SU-DHL-6 (cell line): ENCODE measurements around the gene EDEM3.
"Not testable (repeated sequence)": the region's sequence is repeated elsewhere in the genome, so short reads cannot be mapped to it uniquely, and the experiment has no call there.

Experiments
- H2AFZ ChIP-seq: fragments of 200-600 bp; sonication (generic); 2 replicates; pipeline ENCODE4 v1.6.1; 2014; ENCODE audit warnings: low read depth, mild to moderate bottlenecking, moderate library complexity, mixed read lengths, antibody characterized with exemption, low read length; ENCODE audit not compliant: severe bottlenecking
- H3F3A ChIP-seq: fragments of 200-600 bp; shearing (Covaris generic); 2 replicates; pipeline ENCODE4 v1.6.0; 2016; ENCODE audit warnings: antibody characterized with exemption, mild to moderate bottlenecking; ENCODE audit not compliant: insufficient read depth
- H3K27ac ChIP-seq: fragments of 200-600 bp; sonication (generic); 2 replicates; pipeline ENCODE4 v1.5.1; 2016; ENCODE audit warnings: low read depth, mild to moderate bottlenecking, low read length, moderate library complexity, mixed read lengths
- H3K27me3 ChIP-seq: fragments of 200-600 bp; sonication (generic), shearing (Covaris generic); 2 replicates; pipeline ENCODE4 v1.6.0; 2014; ENCODE audit warnings: mild to moderate bottlenecking, low read length
- H3K36me3 ChIP-seq: fragments of 200-600 bp; sonication (generic); 2 replicates; pipeline ENCODE4 v1.6.1; 2014; ENCODE audit warnings: mild to moderate bottlenecking, low read length, mixed read lengths
- H3K4me2 ChIP-seq: fragments of 300-600, 200-600 bp; shearing (Covaris generic), sonication (generic); 2 replicates; pipeline ENCODE4 v1.6.0; 2014; ENCODE audit warnings: low read length, low read depth, mild to moderate bottlenecking; ENCODE audit not compliant: poor library complexity, severe bottlenecking
- H3K4me3 ChIP-seq: fragments of 200-600 bp; sonication (generic); 2 replicates; pipeline ENCODE4 v1.5.1; 2014; ENCODE audit warnings: antibody characterized with exemption, low read length, mild to moderate bottlenecking, mixed read lengths; ENCODE audit not compliant: insufficient read depth, poor library complexity, severe bottlenecking
- H3K79me2 ChIP-seq: fragments of 200-600 bp; sonication (generic); 2 replicates; pipeline ENCODE4 v1.6.1; 2014; ENCODE audit warnings: mild to moderate bottlenecking, low read length, moderate library complexity; ENCODE audit not compliant: insufficient read depth
- H3K9ac ChIP-seq: fragments of 200-600 bp; sonication (generic); 2 replicates; pipeline ENCODE4 v1.7.0; 2014; ENCODE audit warnings: mild to moderate bottlenecking, low read length
- H3K9me2 ChIP-seq: fragments of 200-600 bp; sonication (generic); replicated peaks from 2 replicates; pipeline ENCODE4 v1.6.1; 2014; ENCODE audit warnings: low read length; ENCODE audit not compliant: insufficient read depth
- H3K9me3 ChIP-seq: fragments of 200-600 bp; sonication (generic); 2 replicates; pipeline ENCODE4 v1.6.1; 2014; ENCODE audit warnings: low read length, mixed read lengths; ENCODE audit not compliant: insufficient read depth
- H4K20me1 ChIP-seq: fragments of 200-600 bp; sonication (generic); 2 replicates; pipeline ENCODE4 v1.6.1; 2014; ENCODE audit warnings: low read depth, mild to moderate bottlenecking, antibody characterized with exemption, low read length, moderate library complexity, mixed read lengths
- CTCF ChIP-seq: fragments of 200-600 bp; sonication (generic); IDR thresholded peaks from one replicate; pipeline ENCODE4 v1.5.1; 2017; ENCODE audit warnings: antibody characterized with exemption, mild to moderate bottlenecking, low read length, moderate library complexity; ENCODE audit not compliant: insufficient read depth, poor library complexity, severe bottlenecking
- EZH2phosphoT487 ChIP-seq: fragments of 200-600 bp; sonication (generic), shearing (Covaris generic); conservative IDR thresholded peaks from 2 replicates; pipeline ENCODE4 v1.6.1; 2018; ENCODE audit warnings: mild to moderate bottlenecking, antibody characterized with exemption, low read length, moderate library complexity, mixed read lengths

The EDEM3 gene

GRCh38 chr1:184767591-184767990, 12.9 kb upstream of the EDEM3 start:
- Histone ChIP-seq H3K4me2 (no peak overlapping the region), H3K27ac (no peak overlapping the region), H3F3A (no peaks in the 10 kb centered on the region), H3K9ac (no peak overlapping the region), H3K4me3 (no peak overlapping the region), H3K9me3 (no peaks in the 10 kb centered on the region), H3K36me3 (no peaks in the 10 kb centered on the region), H3K27me3 (no peaks in the 10 kb centered on the region), H3K9me2 (no peaks in the 10 kb centered on the region), H4K20me1 (no peaks in the 10 kb centered on the region), H2AFZ (no peak overlapping the region), H3K79me2 (no peaks in the 10 kb centered on the region)
- TF ChIP-seq EZH2phosphoT487 (no peak), CTCF (no peak)

GRCh38 chr1:184764483-184764882, 9.8 kb upstream of the EDEM3 start:
- Histone ChIP-seq H3K4me3 (no peak overlapping the region), H3K36me3 (no peaks in the 10 kb centered on the region), H3K27ac (no peak overlapping the region), H3K9me3 (no peaks in the 10 kb centered on the region), H3F3A (no peaks in the 10 kb centered on the region), H2AFZ (no peak overlapping the region), H3K4me2 (no peak overlapping the region), H4K20me1 (no peaks in the 10 kb centered on the region), H3K27me3 (no peaks in the 10 kb centered on the region), H3K9me2 (no peaks in the 10 kb centered on the region), H3K79me2 (no peaks in the 10 kb centered on the region), H3K9ac (no peak overlapping the region)
- no peak for TF ChIP-seq EZH2phosphoT487
- no peak for TF ChIP-seq CTCF

GRCh38 chr1:184763520-184763919, 8.9 kb upstream of the EDEM3 start:
- not testable (repeated sequence) for H3K9me3 ChIP-seq, H3K9me2 ChIP-seq, H4K20me1 ChIP-seq, H3K27me3 ChIP-seq, H3K4me3 ChIP-seq, H3F3A ChIP-seq, H3K36me3 ChIP-seq, H2AFZ ChIP-seq, H3K4me2 ChIP-seq, H3K79me2 ChIP-seq, H3K9ac ChIP-seq, H3K27ac ChIP-seq

- Histone ChIP-seq H3K27ac (no peak overlapping the region), H3K36me3 (no peaks in the 10 kb centered on the region), H3K9me2 (no peaks in the 10 kb centered on the region), H3K9me3 (no peaks in the 10 kb centered on the region), H3F3A (no peaks in the 10 kb centered on the region), H4K20me1 (no peaks in the 10 kb centered on the region), H2AFZ (no peak overlapping the region), H3K9ac (no peak overlapping the region), H3K4me2 (no peak overlapping the region), H3K79me2 (no peaks in the 10 kb centered on the region), H3K4me3 (no peak overlapping the region), H3K27me3 (no peaks in the 10 kb centered on the region)
- TF ChIP-seq CTCF (no peak), EZH2phosphoT487 (no peak)
Observed at GRCh38 chr1:184761969-184762485, 7.4 kb upstream of the EDEM3 start.
